DMS114 treated with DMSO at 0.1 percent for 48 hours (cell line): ENCODE data around the gene RABEP2.
A peak's percentile ranks its signal among the peaks of the same experiment; 100 is the strongest.
"Not testable (repeated sequence)": the region's sequence is repeated elsewhere in the genome, so short reads cannot be mapped to it uniquely, and the experiment has no call there.

Experiments used
- DNase-seq: peaks from one replicate; lab custom pipeline; 2025; ENCODE audit not compliant: unreplicated experiment; lab: John Stamatoyannopoulos, UW

Gene RABEP2

GRCh38 chr16:28932339-28933141 is 7.5 kb upstream of the RABEP2 start:
- DNase-seq: no peak

- DNase-seq: no peak
These were observed 6.8 kb upstream of the RABEP2 start, which contains the start of gene CD19 for GRCh38 chr16:28931801-28932225. Gene CD19, plus strand, starts transcription at chr16:28931971. Its CDS starts 30 bp downstream, at chr16:28932001.

GRCh38 chr16:28930652-28931051 is 5.6 kb upstream of the RABEP2 start:
- no peak for DNase-seq

GRCh38 chr16:28930203-28930602 is 5.2 kb upstream of the RABEP2 start:
- no peak for DNase-seq

GRCh38 chr16:28927815-28928214 is 2.8 kb upstream of the RABEP2 start:
- no peak for DNase-seq

GRCh38 chr16:28926284-28926683 is 1.2 kb upstream of the RABEP2 start:
- DNase-seq: not testable (repeated sequence)

GRCh38 chr16:28925386-28926228 is 569 bp upstream of the RABEP2 start:
- DNase-seq: peak; percentile 49

- no peak for DNase-seq
These were observed 658 bp downstream of the RABEP2 start for GRCh38 chr16:28924399-28924761.

GRCh38 chr16:28923652-28924398 is 1.2 kb downstream of the RABEP2 start:
- no peak for DNase-seq

GRCh38 chr16:28923231-28923587 is 1.8 kb downstream of the RABEP2 start:
- DNase-seq: no peak

GRCh38 chr16:28918698-28919097 is 6.3 kb downstream of the RABEP2 start:
- DNase-seq: no peak

GRCh38 chr16:28917095-28917494 is 7.9 kb downstream of the RABEP2 start:
- DNase-seq: no peak

- no peak for DNase-seq
These were observed 9.9 kb downstream of the RABEP2 start for GRCh38 chr16:28915181-28915580.

GRCh38 chr16:28913946-28914724 is 10.9 kb downstream of the RABEP2 start:
- DNase-seq: no peak

GRCh38 chr16:28912558-28912957 is 12.5 kb downstream of the RABEP2 start:
- no peak for DNase-seq

- DNase-seq: no peak
These were observed 14.7 kb downstream of the RABEP2 start for GRCh38 chr16:28910086-28911031.

GRCh38 chr16:28905800-28906372 is 19.2 kb downstream of the RABEP2 start:
- DNase-seq: no peak

GRCh38 chr16:28905229-28905754 is 19.7 kb downstream of the RABEP2 start:
- no peak for DNase-seq

GRCh38 chr16:28904828-28905227 is 20.2 kb downstream of the RABEP2 start:
- DNase-seq: no peak
